Activated CD4-positive, alpha-beta memory T cell treated with anti-CD3 and anti-CD28 coated beads for 36 hours (primary cell): ENCODE results near the gene ICE1. TPM values are rescaled to one million over a fixed set of nuclear protein-coding genes. Genes with fewer than 3 reads are reported as not detected.
"Not testable (repeated sequence)": the region's sequence is repeated elsewhere in the genome, so short reads cannot be mapped to it uniquely, and the experiment has no call there.

ENCODE experiments used
- CTCF ChIA-PET: fragments of 350-600 bp; sonication (Branson Sonifier 250); formaldehyde crosslinking; loops from one replicate; lab custom pipeline; 2021; ENCODE audit warnings: antibody characterized with exemption, inconsistent platforms; lab: Charles Lee
- POLR2A ChIA-PET: fragments of 350-600 bp; sonication (Branson Sonifier 250); formaldehyde crosslinking; loops from one replicate; lab custom pipeline; 2021; ENCODE audit warnings: antibody characterized with exemption; lab: Charles Lee
- DNase-seq: peaks from one replicate; pipeline ENCODE4 v3.0.0-alpha.2; 2020
- H3K27ac Mint-ChIP-seq: one replicate; pipeline ENCODE4 v1.8.0; 2021; ENCODE audit warnings: mixed read lengths
- H3K27me3 Mint-ChIP-seq: one replicate; pipeline ENCODE4 v1.8.0; 2021; ENCODE audit warnings: mixed read lengths
- H3K36me3 Mint-ChIP-seq: one replicate; pipeline ENCODE4 v1.8.0; 2021; ENCODE audit warnings: mixed read lengths
- H3K4me1 Mint-ChIP-seq: one replicate; pipeline ENCODE4 v1.8.0; 2021; ENCODE audit warnings: low read depth, mixed read lengths
- H3K4me3 Mint-ChIP-seq: one replicate; pipeline ENCODE4 v1.8.0; 2021; ENCODE audit warnings: mild to moderate bottlenecking, mixed read lengths
- H3K9me3 Mint-ChIP-seq: one replicate; pipeline ENCODE4 v1.8.0; 2021; ENCODE audit warnings: mixed read lengths
- intact Hi-C: fragments of 100-400 bp; cut with micrococcal nuclease; formaldehyde crosslinking; loops from one replicate; pipeline ENCODE4 v1.15.1; 2023
- total RNA-seq, 2 experiments: library from RNA; stranded (reverse); gene quantifications; one replicate each; pipeline ENCODE4 v1.2.3, GENCODE V29; 2021

ICE1 gene
- total RNA-seq, 2 experiments from 2014 or later = 25.5 to 26.0 TPM

GRCh38 chr5:5386329-5386728 lies 36.1 kb upstream of the ICE1 start:
- no peaks in the 10 kb centered on the region for H3K9me3 Mint-ChIP-seq
- H3K27me3 Mint-ChIP-seq = no peaks in the 10 kb centered on the region
- no peak overlapping the region for H3K27ac Mint-ChIP-seq
- POLR2A ChIA-PET = no interaction called here
- CTCF ChIA-PET = no interaction called here
- H3K4me1 Mint-ChIP-seq = no peaks in the 10 kb centered on the region
- DNase-seq = no peak
- intact Hi-C loops = no loop called here
- H3K36me3 Mint-ChIP-seq = no peaks in the 10 kb centered on the region
- no peak overlapping the region for H3K4me3 Mint-ChIP-seq

GRCh38 chr5:5387192-5387591 lies 35.3 kb upstream of the ICE1 start:
- Mint-ChIP-seq H3K4me1 (no peaks in the 10 kb centered on the region), H3K27me3 (no peaks in the 10 kb centered on the region), H3K27ac (no peak overlapping the region), H3K36me3 (no peaks in the 10 kb centered on the region), H3K4me3 (no peak overlapping the region), H3K9me3 (no peaks in the 10 kb centered on the region)
- ChIA-PET CTCF (no interaction called here), POLR2A (no interaction called here)
- intact Hi-C loops = no loop called here
- no peak for DNase-seq

GRCh38 chr5:5387777-5388176 lies 34.7 kb upstream of the ICE1 start:
- no peaks in the 10 kb centered on the region for H3K9me3 Mint-ChIP-seq
- intact Hi-C loops = no loop called here
- H3K27ac Mint-ChIP-seq = no peak overlapping the region
- CTCF ChIA-PET = no interaction called here
- POLR2A ChIA-PET = no interaction called here
- H3K27me3 Mint-ChIP-seq = no peaks in the 10 kb centered on the region
- DNase-seq = no peak
- H3K4me3 Mint-ChIP-seq = no peak overlapping the region
- H3K4me1 Mint-ChIP-seq = no peaks in the 10 kb centered on the region
- peaks cover under 1% of the 10 kb centered on the region for H3K36me3 Mint-ChIP-seq

- H3K4me3 Mint-ChIP-seq, H3K4me1 Mint-ChIP-seq, H3K27me3 Mint-ChIP-seq, H3K27ac Mint-ChIP-seq, H3K9me3 Mint-ChIP-seq, intact Hi-C loops, CTCF ChIA-PET, H3K36me3 Mint-ChIP-seq, POLR2A ChIA-PET, DNase-seq: not testable (repeated sequence)
Observed at GRCh38 chr5:5390121-5390869, 32.2 kb upstream of the ICE1 start.

GRCh38 chr5:5392504-5392903 lies 30.0 kb upstream of the ICE1 start:
- H3K9me3 Mint-ChIP-seq = not testable (repeated sequence)

GRCh38 chr5:5394384-5394986 lies 28.0 kb upstream of the ICE1 start:
- H3K4me1 Mint-ChIP-seq, H3K36me3 Mint-ChIP-seq, POLR2A ChIA-PET, H3K9me3 Mint-ChIP-seq, intact Hi-C loops, H3K27ac Mint-ChIP-seq, H3K27me3 Mint-ChIP-seq, H3K4me3 Mint-ChIP-seq, CTCF ChIA-PET: not testable (repeated sequence)
- DNase-seq = peak; percentile 22

More at GRCh38 chr5:5392504-5392903, 30.0 kb upstream of the ICE1 start:
- intact Hi-C loops, H3K4me3 Mint-ChIP-seq, POLR2A ChIA-PET, H3K36me3 Mint-ChIP-seq, H3K4me1 Mint-ChIP-seq, H3K27me3 Mint-ChIP-seq, CTCF ChIA-PET, DNase-seq, H3K27ac Mint-ChIP-seq: not testable (repeated sequence)

GRCh38 chr5:5395093-5395492 lies 27.4 kb upstream of the ICE1 start:
- H3K4me1 Mint-ChIP-seq, intact Hi-C loops, DNase-seq, POLR2A ChIA-PET, H3K27ac Mint-ChIP-seq, H3K27me3 Mint-ChIP-seq, H3K36me3 Mint-ChIP-seq, H3K9me3 Mint-ChIP-seq, H3K4me3 Mint-ChIP-seq, CTCF ChIA-PET: not testable (repeated sequence)

GRCh38 chr5:5398071-5398470 lies 24.4 kb upstream of the ICE1 start:
- Mint-ChIP-seq H3K27me3 (no peaks in the 10 kb centered on the region), H3K27ac (no peak overlapping the region), H3K4me3 (no peak overlapping the region), H3K36me3 (peaks cover 4% of the 10 kb centered on the region), H3K4me1 (no peaks in the 10 kb centered on the region), H3K9me3 (no peaks in the 10 kb centered on the region)
- ChIA-PET POLR2A (no interaction called here), CTCF (no interaction called here)
- intact Hi-C loops = no loop called here
- no peak for DNase-seq

- Mint-ChIP-seq H3K4me3 (no peak overlapping the region), H3K27ac (no peak overlapping the region), H3K4me1 (no peaks in the 10 kb centered on the region), H3K27me3 (no peaks in the 10 kb centered on the region), H3K36me3 (no peaks in the 10 kb centered on the region), H3K9me3 (no peaks in the 10 kb centered on the region)
- intact Hi-C loops = no loop called here
- CTCF ChIA-PET = no interaction called here
- POLR2A ChIA-PET = no interaction called here
- no peak for DNase-seq
Observed at GRCh38 chr5:5401095-5401494, 21.4 kb upstream of the ICE1 start.

- H3K27me3 Mint-ChIP-seq = no peaks in the 10 kb centered on the region
- CTCF ChIA-PET = no interaction called here
- intact Hi-C loops = no loop called here
Observed at GRCh38 chr5:5403741-5404140, 18.7 kb upstream of the ICE1 start.

GRCh38 chr5:5404381-5404780 lies 18.1 kb upstream of the ICE1 start:
- peaks cover under 1% of the 10 kb centered on the region for H3K36me3 Mint-ChIP-seq

More at GRCh38 chr5:5403741-5404140, 18.7 kb upstream of the ICE1 start:
- Mint-ChIP-seq H3K4me3 (no peak overlapping the region), H3K4me1 (no peaks in the 10 kb centered on the region), H3K36me3 (no peaks in the 10 kb centered on the region), H3K27ac (no peak overlapping the region), H3K9me3 (peaks cover 3% of the 10 kb centered on the region)
- POLR2A ChIA-PET = no interaction called here
- DNase-seq = no peak

GRCh38 chr5:5405441-5405840 lies 17.0 kb upstream of the ICE1 start:
- intact Hi-C loops = no loop called here
- Mint-ChIP-seq H3K36me3 (peaks cover 8% of the 10 kb centered on the region), H3K27ac (no peak overlapping the region), H3K27me3 (no peaks in the 10 kb centered on the region), H3K4me1 (no peaks in the 10 kb centered on the region), H3K4me3 (no peak overlapping the region), H3K9me3 (peaks cover 18% of the 10 kb centered on the region)
- CTCF ChIA-PET = no interaction called here
- POLR2A ChIA-PET = no interaction called here
- no peak for DNase-seq

More at GRCh38 chr5:5404381-5404780, 18.1 kb upstream of the ICE1 start:
- intact Hi-C loops = no loop called here
- Mint-ChIP-seq H3K27me3 (no peaks in the 10 kb centered on the region), H3K4me3 (no peak overlapping the region), H3K4me1 (no peaks in the 10 kb centered on the region), H3K9me3 (peaks cover 10% of the 10 kb centered on the region), H3K27ac (no peak overlapping the region)
- POLR2A ChIA-PET = no interaction called here
- CTCF ChIA-PET = no interaction called here
- DNase-seq = no peak

- Mint-ChIP-seq H3K4me1 (no peaks in the 10 kb centered on the region), H3K9me3 (peaks cover 25% of the 10 kb centered on the region), H3K36me3 (peaks cover 14% of the 10 kb centered on the region), H3K27me3 (no peaks in the 10 kb centered on the region), H3K27ac (no peak overlapping the region), H3K4me3 (no peak overlapping the region)
- CTCF ChIA-PET = no interaction called here
- intact Hi-C loops = no loop called here
- DNase-seq = no peak
- POLR2A ChIA-PET = no interaction called here
Observed at GRCh38 chr5:5407924-5408323, 14.6 kb upstream of the ICE1 start.
